T-helper 9 cell (primary cell): ENCODE results near the gene ARHGAP26.
"Not testable (repeated sequence)": the region's sequence is repeated elsewhere in the genome, so short reads cannot be mapped to it uniquely, and the experiment has no call there.

Experiments
- DNase-seq: peaks from one replicate; pipeline ENCODE4 v3.0.0-alpha.2; 2020

The ARHGAP26 gene

DNA sequence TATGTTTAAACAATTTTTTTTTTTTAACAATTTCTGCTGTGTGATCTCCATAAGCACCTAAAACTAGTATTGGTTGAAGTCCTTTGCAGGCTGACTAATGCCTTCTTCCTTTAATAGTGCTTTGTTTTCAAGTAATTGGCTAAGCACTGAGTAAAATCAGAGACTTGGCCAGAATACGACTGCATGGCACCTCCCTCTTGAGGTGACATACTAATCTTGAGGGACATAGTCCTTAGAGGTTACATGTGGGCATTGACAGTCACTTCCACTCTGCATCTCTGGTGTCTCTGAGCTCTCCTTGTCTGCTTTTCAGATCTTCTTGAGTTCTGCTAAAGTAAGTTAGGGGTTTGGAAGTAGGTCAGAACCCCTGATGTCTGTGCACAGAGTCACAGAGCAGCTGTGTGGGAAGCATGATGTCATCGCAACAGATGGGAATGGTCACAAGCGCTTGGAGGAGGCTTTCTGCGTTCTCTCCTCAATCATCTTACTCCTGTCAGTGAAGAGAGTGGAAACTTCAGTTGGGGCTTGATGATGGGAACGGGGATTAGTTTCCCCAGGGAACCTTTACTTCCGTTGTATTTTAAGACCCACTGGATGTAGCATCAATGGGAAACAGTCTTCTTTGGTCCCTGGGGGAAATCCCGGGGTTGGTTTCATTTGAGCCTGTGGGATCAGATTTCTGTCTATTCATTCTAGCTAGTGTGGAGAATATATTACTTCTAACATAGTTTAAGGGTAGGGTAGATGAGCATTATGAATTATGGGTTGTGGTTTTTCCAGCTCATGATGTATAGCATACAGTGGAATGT lies 136.9 kb downstream of the ARHGAP26 start:
- no peak for DNase-seq

DNA sequence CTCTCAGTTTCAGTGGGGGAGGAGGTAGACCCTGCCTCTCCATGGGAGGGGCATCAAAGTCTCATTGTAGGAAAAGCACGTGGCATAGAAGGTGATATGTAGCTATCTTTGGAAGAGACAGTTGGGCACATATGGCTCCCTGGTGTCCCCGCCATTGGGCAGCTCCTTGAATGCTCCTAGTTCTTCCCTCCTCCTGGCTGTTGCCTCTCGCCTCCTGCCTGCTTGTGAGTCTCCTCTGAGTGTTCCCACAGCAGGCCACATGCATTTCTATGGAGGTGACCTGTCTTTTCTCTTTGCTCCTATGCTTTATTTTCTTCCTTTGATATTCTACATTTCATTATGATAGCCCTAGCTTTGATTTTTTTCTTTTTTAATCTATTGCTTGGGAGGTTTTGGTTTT lies 138.5 kb downstream of the ARHGAP26 start:
- DNase-seq = no peak

DNA sequence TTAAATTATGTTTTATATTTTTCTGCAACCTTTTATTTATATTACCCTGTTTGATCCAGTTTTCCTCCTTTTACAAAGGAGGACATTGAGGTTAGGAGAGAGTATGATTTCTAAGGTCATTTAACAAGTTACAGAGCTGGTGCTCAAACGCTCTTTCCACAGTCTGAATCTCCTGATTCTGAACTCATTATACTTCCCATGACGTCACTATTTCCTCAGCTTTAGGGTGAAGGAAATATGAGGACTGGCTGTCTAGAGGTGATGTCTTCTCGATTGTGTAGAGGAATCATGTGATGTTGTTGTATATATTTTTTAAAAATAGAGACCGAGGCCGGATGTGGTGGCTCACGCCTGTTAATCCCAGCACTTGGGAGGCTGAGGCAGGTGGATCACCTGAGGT lies 140.0 kb downstream of the ARHGAP26 start:
- DNase-seq = no peak

DNA sequence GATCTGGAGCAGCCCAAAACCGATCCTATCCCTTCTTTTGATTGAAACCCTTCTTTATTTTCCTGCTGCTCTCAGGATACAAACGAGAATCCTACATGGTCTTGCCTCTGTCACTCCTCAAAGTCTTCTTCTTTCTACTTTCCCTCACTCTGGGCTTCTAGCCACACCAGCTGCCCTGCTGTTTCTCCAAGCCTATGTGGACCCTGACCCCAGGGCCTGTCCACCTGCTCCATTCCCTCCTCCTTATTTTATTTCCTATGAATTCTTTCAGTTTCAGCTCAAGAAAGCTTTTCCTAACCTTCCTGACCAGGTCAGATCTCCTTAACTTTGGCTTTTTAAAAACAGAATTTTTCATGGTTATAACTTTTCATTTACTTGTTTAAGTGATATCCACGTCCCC lies 141.0 kb downstream of the ARHGAP26 start:
- DNase-seq = no peak

DNA sequence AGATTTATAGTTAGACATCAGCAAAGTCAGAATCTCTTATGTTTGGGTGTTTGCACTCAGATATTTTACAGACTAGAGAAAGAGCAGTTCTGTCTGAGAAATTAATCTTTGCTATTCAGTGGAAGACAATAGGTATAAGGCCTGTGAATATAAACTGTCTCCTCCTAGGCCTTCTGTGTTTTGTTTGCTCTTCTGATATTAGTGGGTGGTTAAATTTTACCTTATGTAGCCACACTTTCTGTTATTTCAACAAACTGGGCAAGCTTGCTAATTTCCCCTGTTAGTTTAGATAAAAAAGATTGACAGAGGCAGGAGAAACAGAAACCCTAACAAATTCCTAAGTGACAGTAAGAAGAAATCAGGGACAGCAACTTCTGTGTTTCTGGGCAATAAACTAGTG lies 141.6 kb downstream of the ARHGAP26 start:
- DNase-seq = no peak

DNA sequence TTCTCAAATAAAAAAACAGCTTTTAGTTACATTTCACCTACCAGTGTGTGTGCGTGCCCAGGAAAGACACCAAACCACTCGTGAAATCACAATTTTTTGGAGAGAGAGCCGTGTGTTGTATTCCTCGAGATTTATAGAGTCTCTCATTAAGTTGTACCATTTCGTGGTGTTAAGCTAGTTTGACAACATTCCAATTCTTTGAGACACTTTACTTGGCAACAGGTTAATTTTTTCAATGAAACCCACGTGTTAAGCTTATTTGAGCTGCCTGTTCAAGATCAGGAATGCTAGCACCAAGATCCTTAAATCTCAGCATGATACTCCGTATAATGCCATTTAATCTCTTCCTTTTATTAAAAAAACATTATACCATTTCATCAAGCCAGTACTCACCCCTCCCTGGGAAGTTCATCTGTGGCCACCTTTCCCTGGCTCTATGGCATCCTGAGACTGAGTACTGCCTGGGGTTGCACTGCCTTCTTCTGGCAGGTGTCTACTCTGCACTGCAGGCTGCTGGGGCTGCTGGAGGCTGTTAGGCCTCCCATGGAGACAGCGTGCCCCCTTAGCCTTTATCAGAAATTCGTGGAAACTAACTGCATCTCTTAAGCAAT lies 143.7 kb downstream of the ARHGAP26 start:
- no peak for DNase-seq

DNA sequence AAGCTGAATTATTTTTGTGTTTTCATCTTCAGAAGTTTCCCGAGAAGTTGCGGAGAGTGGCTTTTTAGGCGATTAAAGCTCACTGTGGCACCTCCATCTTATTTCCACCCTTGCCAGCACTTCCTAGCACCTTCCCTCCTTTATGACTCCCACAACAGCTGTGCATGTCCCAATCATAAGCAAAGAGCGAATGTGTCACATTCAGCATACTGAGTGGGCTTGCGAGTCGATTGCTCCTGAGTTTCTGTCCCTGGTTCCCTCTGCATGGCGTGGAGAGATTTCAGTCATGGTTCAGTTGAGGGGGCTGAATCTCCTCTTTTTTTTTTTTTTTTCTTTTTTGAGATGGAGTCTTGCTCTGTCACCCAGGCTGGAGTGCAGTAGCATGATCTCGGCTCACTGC lies 144.9 kb downstream of the ARHGAP26 start:
- no peak for DNase-seq

DNA sequence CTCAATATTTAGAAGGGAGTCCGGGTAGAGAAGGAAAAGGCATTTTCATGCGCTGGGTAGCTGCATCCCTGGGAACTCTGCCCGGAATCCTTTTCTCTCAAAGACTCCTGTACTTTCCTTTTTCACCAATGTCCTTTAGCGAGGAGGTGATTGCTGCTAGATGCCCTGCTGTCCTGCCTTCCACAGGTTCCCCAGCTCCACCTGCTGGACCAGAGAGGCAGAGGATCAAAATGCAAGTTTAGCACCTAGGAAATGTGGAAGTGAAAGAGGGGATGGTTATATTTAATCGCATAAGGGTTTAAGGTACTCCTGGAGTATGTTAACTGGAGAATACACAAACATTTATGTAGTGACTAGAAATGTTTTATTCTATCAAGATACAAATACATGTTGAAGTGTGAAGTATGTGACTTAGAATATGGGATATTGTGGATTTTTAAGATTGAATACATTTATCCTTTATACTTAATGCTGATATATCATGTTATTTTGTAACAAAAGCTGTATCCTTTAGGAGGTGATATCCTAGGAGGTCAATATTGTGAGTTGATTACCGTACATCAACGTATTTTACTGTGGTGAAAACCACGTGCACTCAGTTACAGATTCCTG lies 145.7 kb downstream of the ARHGAP26 start:
- DNase-seq = no peak

DNA sequence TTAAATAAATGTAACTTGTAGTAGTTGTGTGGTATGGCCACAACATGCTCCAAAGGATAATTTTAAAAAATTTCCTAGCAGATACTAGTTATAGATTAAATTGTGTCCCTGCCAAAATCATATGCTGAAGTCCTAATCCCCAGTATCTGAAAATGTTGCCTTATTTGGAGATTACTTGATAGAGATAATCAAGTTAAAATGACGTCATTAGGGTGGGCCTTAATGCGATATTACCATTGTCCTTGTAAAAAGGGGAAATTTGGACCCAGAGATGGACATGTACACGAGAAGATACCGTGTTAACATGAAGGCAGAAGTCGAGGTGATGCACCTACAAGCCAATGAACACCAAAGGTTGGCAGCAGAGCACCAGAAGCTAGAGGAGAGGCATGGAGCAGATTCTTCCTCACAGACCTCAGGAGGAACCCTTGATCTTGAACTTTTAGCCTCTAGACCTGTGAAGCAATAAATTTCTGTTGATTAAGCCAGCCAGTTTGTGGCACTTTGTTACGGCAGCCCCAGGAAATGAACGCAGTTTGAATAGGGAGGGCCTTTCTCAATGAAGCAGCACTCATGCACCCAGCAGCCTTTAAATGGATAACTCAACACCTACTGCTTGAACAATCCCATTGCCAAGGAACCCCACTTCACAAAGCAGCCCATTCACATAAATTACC lies 148.9 kb downstream of the ARHGAP26 start:
- DNase-seq = no peak

DNA sequence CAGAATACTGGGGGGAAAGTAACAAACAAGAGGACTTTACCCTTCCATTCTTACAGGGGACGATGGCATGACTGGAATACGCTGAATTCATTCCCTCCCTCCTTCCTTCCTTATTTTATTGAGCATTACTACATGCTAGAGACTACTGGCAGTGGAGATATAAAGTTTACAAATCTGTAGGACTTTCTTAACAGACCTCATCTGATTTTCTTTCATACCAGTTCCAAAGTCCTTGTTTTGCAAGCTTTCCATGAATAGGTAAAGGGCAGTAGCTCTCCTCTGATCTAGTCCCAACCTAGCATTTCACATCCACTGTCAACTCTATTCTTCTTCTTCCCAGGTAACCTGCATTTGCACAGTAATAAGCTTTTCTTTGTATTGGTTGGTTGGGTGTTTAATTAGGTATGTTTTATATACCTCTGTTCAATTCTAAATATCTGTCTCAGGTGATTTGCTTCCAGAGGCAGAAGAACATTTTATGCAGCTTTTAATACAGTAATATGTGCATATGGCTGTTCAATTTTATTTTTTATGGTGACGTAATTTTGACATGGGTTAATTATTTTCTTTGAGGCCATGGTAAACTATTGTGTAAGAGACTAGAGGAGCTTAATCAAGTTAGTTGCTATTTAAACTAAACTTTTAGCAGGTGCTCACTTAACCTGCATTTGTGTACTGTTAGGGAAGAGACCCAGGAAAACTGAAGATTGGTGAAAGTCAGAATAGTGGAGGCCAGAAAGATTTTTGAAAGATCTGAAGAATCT lies 150.9 kb downstream of the ARHGAP26 start:
- DNase-seq = no peak

DNA sequence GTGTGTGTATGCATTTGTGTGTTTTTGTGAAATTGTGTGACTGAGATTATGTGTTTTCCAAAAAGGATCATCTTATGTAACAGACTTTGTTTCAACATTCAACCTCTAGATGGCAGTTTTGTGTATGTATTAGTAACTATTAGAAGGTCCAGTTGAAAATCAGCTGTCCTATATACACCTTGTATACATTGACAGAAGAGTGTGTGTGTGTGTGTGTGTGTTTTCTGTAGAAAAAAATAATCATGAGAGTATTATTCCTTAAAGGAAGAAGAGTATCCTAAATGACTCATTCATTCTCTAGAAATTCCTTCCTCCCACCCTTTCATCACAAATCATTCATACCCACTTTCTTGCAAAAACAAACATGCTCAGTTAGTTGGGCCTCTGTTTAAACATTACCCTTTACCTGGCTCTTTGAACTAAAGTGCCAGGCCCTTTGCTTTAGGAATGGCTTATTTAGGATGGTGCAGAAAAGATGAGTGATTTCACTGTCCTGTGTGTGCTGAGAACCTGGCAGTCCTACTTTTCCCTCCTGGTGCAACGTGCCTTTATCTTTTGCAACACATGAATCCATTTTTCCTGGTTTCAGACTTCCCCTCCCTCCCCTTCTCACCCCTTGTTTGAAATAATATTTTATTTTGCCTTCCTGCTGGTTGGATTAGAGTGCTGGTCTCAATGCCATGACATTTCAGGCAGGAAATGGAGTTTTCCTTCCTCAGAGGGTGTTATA lies 152.2 kb downstream of the ARHGAP26 start:
- DNase-seq = no peak

DNA sequence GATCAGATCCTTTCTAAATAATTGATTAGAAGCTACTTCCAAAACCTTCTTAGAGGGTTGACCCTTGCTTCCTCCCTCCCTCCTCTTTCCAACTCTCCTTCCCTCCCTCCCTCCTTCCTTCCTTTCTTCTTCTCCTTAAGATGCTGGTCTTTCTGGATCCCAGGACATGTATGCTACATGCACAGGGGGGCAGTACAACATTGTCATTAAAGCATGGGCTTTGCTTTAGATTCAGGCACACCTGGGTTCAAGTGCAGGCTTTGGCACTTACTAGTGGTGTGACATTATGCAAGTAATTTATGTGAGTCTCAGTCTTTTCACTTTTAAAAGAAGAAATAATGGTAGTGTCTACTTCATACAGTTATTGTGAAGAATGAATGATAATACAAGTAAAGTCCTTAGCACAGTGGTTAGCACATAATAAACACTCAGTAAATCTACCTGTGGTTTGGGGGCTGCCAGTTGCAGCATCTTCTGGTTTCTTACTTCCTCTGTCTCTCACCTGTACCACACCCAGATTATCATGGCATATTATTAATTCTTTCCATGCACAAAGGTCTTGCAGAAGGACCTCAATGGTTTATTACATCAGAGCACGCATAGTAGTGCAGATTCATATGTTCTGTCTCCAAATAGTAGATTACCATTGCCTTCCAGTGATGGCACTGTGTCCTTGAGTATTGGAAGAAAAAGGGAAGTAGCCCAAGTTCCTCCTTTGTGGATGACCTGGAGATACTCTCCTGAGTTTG lies 154.1 kb downstream of the ARHGAP26 start:
- DNase-seq = no peak

DNA sequence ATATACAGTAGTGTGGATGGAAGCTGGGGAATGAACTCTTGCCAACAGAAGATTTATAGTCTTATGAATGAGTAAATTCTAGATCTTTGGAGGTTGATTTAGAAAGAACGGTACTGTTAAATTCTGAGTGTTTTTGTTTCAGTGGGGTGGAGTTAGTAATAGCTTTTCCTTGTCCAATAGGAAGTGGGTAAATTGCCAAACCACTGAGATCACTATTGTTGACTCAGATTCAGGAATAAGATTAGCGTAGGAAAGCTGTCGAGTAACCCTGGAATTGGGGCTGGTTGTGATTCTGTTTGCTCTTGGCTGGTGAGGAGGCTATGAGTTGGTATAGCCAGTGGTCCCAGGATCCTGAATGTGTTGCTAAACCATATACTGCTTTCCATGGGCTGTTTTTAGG lies 155.6 kb downstream of the ARHGAP26 start:
- no peak for DNase-seq

DNA sequence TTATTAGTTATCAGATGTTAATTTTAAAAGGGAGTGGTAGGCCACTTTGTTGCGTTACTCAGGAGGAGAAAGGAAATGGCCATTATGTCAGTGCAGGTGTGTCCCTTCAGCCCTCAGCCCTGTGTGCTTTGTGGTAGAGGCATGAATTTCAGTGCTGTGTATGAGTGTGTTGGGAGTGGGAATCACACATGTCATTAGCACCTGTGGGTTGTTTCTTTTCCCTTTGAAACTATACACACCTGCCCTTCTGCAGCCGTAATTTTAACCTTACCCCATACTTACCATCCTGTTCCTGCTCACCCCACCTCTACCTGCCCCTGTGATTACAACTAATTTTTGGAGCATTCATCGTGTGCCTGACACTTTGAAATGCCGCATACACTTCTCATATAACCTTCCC lies 156.4 kb downstream of the ARHGAP26 start:
- DNase-seq = no peak

DNA sequence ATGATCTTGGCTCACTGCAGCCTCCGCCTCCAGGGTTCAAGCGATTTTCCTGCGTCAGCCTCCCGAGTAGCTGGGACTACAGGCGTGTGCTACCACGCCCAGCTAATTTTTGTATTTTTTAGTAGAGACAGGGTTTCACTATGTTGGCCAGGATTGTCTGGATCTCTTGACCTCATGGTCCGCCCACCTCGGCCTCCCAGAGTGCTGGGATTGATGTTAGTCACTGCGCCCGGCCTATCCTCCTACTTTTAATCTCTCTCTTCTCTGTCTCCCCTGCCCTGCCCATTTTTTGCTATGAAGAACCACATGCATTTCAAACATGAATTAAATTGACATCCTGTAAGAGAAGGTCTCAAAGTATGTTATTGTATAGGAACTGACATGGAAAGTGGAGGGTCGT lies 158.8 kb downstream of the ARHGAP26 start:
- DNase-seq = not testable (repeated sequence)

DNA sequence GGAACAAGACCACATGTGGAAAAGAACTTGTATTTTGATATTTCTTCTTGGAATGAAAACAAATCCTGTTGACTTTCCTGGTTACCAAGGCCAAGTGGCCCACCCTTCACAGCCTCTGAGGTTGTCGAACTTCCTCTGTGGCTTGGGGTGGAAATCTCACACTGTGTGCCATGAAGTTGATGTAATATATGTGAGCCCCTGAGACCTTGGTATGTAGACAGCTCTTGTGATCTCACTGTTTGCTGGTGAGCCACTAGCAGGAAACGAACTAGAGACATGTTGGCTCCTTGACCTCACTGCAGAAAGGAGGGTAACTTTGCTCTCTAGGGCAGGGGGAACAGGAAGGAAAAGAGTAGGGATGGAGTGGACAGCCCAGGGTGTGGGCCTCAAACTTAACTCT lies 159.4 kb downstream of the ARHGAP26 start:
- no peak for DNase-seq

DNA sequence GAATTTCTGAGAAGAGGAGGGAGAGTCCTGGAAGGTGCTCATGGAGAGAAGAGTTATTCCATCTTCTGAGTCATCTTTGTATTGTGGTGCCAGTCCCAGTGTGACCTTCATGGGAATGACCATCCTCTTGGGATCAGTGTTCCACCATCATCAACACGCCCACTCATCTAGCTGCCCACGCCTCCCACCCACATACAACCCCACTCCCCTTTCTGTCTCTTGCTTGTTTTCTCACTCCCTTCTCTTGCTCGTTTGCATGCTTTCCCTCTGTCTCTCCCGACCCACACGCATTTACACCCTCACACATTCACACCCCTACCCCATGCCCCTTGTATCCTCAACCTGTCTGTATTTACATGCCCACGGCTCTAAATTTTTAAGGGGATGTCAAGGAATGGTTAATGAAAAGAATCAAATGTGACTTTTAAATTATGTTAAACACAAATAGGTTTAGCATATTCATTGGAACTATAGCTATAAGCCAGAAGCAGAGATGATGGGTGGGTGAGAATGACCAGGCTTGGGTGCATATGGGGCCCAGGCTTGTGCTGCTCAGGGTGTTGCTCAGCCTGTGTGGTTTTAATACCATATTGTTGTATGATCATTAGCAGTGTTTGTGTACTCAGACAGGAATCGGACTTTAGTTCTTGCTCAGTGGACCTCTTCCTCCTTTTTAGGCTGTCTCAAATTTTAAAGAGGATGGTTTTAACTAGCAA lies 160.4 kb downstream of the ARHGAP26 start:
- DNase-seq = no peak

DNA sequence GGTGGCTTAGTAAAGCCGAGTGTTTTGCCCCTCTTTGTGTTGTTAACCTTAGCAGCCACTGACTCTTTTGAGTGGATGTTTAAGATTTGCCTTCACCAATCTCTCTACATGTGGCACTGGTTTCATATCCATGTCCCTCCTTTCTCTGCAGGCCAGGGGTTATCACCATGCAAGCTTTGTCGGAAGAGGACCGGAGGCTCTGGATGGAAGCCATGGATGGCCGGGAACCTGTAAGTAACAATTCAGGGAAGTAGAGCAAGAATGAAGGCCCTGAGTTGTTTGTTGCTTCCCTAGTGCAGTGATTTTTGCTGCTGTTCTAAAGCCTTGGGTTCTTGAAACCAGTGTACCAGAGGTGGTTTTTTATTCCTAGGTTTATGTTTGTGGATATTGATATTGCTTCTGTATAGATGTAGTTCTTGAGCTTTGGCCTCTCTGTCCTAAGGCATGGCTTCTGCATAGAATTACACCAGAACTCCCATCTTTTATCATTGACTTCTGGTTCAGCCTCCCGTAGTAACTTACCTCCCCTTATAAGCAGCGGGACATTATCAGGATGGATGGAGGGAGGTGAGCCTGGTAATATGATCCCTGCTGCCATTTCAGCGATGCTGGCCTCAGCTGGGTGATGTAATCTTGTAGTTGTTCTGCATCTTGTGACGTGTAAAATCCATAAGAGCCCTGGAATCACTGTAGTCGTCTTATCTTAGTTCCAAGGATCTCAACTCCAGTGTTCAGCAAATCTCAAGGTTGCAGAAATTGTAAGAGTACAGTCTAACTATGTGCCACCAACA lies 161.9 kb downstream of the ARHGAP26 start:
- no peak for DNase-seq

DNA sequence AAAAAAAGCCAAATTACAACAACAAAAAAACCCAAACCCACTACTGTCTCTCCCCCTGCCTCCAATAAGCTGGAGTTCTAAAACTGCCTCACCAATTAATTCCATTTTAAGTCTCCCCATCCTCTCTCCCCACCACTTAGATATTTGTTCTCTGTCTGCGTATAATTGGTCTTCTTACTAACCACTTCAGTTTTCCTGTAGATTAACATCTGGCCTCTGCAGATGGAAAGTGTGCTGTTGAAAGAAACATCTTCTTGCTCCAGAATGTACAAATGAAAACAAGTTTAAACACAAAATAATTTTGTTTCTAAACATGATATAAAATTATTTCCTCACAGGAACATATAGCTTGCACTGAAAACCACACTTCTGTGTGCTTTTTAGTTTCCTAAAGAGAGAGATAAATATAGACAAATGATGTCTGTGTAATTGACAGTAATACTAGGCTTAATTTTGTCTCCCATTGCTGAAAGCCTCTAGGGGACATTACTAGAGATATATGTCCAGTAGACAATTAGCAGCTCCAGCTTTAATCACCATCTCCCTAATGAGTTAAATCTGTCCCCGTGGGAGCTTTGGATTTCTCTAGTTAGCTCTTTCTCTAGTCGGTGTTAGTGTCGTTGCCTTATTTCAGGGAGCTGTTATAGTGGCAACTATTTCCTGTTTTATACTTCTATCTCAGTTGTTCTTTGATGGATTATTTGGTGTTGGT lies 164.0 kb downstream of the ARHGAP26 start:
- DNase-seq = no peak
